Duodenal mucosa (tissue), 2 donors: ENCODE data around the gene KDM6A.
"Not testable (repeated sequence)": the region's sequence is repeated elsewhere in the genome, so short reads cannot be mapped to it uniquely, and the experiment has no call there.

Source experiments
- H3K27ac ChIP-seq: one replicate; pipeline ENCODE4 v1.7.0; 2013; ENCODE audit warnings: low read depth, low read length
- H3K27me3 ChIP-seq, 2 donors: one replicate each; pipeline ENCODE4 v1.7.0; 2013; ENCODE audit warnings: low read length in 2 of 2, control low read depth in 1 of 2; ENCODE audit not compliant: insufficient read depth in 2 of 2, control insufficient read depth in 1 of 2
- H3K36me3 ChIP-seq, 2 donors: one replicate each; pipeline ENCODE4 v1.7.0; 2013; ENCODE audit warnings: low read length in 2 of 2, control low read depth in 1 of 2; ENCODE audit not compliant: insufficient read depth in 2 of 2, control insufficient read depth in 1 of 2
- H3K4me1 ChIP-seq, 2 donors: one replicate each; pipeline ENCODE4 v1.7.0; 2013; ENCODE audit warnings: low read length in 2 of 2, control low read depth in 1 of 2; ENCODE audit not compliant: insufficient read depth in 2 of 2, control insufficient read depth in 1 of 2
- H3K4me3 ChIP-seq, 2 donors: one replicate each; pipeline ENCODE4 v1.7.0; 2013; ENCODE audit warnings: low read length in 2 of 2, low read depth in 1 of 2
- H3K9ac ChIP-seq, 2 donors: one replicate each; pipeline ENCODE4 v1.7.0; 2013; ENCODE audit warnings: low read length in 2 of 2, low read depth in 1 of 2
- H3K9me3 ChIP-seq, 2 donors: one replicate each; pipeline ENCODE4 v1.7.0; 2013; ENCODE audit warnings: low read length in 2 of 2, control low read depth in 1 of 2; ENCODE audit not compliant: control insufficient read depth in 1 of 2

KDM6A gene

DNA sequence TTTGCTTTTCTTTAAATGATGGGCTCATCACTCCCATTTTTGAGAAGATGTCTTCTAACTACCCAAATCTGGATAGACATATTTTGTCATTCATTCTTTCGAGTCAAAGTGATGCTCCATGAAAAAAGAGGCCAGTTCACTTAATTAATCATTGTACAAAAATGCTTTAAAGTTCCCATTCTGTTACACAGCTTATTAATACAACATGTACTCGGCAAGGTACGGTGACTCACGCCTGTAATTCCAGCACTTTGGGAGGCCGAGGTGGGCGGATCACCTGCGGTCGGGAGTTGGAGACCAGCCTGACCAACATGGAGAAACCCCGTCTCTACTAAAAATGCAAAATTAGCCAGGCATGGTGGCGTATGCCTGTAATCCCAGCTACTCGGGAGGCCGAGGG lies 67.6 kb downstream of the KDM6A start:
- H3K27me3 ChIP-seq, H3K36me3 ChIP-seq, H3K4me1 ChIP-seq, H3K9me3 ChIP-seq, H3K27ac ChIP-seq, H3K9ac ChIP-seq, H3K4me3 ChIP-seq: not testable (repeated sequence)

DNA sequence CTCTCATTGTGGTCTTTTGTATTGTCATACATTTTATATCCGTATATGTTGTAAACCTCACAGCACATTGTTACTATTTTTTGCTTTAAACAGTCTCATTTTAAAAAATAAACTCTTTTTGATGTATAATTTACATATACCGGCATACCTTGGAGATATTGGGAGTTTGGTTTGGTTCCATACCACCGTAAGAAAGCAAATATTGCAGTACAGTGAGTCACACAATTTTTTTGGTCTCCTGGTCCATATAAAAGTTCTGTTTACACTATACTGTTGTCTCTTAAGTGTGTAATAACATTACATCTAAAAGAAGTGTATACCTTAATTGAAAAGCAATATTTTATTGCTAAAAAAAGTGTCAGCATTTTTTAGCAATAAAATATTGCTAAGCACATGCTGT lies 70.0 kb downstream of the KDM6A start:
- no peaks in the 10 kb centered on the region for H3K4me1 ChIP-seq
- H3K9ac ChIP-seq: no peak overlapping the region
- H3K27me3 ChIP-seq: no peaks in the 10 kb centered on the region
- H3K4me3 ChIP-seq: no peak overlapping the region
- no peaks in the 10 kb centered on the region for H3K9me3 ChIP-seq
- no peak overlapping the region for H3K27ac ChIP-seq
- H3K36me3 ChIP-seq: no peaks in the 10 kb centered on the region

DNA sequence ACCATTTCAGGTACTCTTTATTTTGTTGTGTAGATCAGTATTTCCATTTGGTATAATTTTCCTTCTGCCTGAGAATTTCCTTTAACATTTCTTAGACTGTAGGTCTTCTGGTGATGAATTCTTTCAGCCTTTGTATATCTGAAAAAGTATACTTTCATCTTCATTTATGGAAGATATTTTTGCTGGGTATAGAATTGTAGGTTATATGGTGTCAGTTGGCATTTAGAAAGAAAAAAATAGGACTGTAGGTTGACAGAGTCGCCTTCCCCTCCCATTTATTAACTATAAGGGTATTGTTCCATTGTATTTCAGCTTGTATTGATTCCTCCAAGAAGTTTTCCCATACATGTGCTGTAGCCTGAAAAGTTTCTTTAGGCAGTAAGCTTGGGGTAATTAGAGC lies 71.9 kb downstream of the KDM6A start:
- no peaks in the 10 kb centered on the region for H3K36me3 ChIP-seq
- H3K9ac ChIP-seq: no peak overlapping the region
- no peak overlapping the region for H3K4me3 ChIP-seq
- H3K4me1 ChIP-seq: no peaks in the 10 kb centered on the region
- no peaks in the 10 kb centered on the region for H3K9me3 ChIP-seq
- no peak overlapping the region for H3K27ac ChIP-seq
- no peaks in the 10 kb centered on the region for H3K27me3 ChIP-seq

DNA sequence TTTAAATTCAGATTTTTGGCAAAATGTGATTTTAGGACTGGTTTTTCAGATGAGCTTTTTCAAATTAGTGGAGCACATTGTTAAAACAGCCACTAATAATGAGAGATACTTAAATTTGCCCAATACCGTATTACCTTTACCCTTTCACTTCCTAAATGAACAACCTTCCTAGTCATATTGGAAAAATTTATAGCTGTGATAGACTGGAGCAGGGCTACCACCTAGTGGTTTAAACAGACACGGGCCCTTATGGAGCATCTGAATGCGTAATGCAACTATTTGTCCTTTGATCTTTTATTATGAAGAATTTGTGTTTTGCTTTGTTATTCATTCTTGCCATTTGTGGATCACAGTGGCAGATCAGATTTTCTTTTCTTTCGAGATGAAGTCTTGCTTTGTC lies 72.7 kb downstream of the KDM6A start:
- Histone ChIP-seq H3K4me3 (no peak overlapping the region), H3K36me3 (no peaks in the 10 kb centered on the region), H3K27me3 (no peaks in the 10 kb centered on the region), H3K27ac (no peak overlapping the region), H3K9me3 (no peaks in the 10 kb centered on the region), H3K4me1 (no peaks in the 10 kb centered on the region), H3K9ac (no peak overlapping the region)

DNA sequence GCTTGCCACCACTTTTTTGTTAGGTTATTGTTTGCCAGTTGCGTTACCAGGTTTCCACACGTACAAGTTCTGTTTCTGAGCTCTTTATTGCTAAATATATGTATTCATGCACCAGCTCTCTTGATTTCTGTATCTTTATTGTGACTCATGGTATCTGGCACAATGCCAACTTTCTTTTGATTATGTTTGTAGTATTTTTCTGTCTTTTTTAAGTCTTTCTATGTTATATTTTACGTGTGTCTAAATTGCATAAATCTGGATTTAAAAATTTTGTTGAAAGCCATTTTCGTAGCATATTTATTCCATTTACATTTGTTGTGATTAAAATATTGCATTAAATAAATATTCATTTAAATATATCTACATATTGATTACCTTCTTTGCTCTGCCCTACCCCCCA lies 73.8 kb downstream of the KDM6A start:
- Histone ChIP-seq H3K4me3 (no peak overlapping the region), H3K36me3 (no peaks in the 10 kb centered on the region), H3K9ac (no peak overlapping the region), H3K4me1 (no peaks in the 10 kb centered on the region), H3K27ac (no peak overlapping the region), H3K27me3 (no peaks in the 10 kb centered on the region), H3K9me3 (no peaks in the 10 kb centered on the region)

DNA sequence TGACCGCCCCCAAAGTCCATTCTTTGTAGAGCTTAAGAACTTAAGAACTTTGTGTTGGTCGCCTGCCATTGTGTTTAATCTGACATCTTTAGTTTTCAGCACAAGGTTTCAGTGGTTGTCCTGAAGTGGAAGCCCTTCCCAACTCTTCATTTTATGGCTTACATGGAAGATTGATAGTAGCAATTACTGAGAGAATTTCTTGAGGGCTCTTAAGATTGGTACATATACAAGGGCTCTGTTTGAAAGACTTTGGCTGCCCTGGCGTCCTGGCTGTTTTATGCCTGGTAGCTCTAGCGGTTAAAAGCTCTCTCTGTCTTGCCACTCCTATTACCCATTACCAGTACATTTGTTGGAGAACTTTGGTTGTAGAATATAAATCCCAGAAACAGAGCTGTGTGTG lies 75.0 kb downstream of the KDM6A start:
- no peaks in the 10 kb centered on the region for H3K9me3 ChIP-seq
- no peak overlapping the region for H3K27ac ChIP-seq
- no peaks in the 10 kb centered on the region for H3K36me3 ChIP-seq
- H3K4me1 ChIP-seq: no peaks in the 10 kb centered on the region
- no peaks in the 10 kb centered on the region for H3K27me3 ChIP-seq
- H3K9ac ChIP-seq: no peak overlapping the region
- no peak overlapping the region for H3K4me3 ChIP-seq

DNA sequence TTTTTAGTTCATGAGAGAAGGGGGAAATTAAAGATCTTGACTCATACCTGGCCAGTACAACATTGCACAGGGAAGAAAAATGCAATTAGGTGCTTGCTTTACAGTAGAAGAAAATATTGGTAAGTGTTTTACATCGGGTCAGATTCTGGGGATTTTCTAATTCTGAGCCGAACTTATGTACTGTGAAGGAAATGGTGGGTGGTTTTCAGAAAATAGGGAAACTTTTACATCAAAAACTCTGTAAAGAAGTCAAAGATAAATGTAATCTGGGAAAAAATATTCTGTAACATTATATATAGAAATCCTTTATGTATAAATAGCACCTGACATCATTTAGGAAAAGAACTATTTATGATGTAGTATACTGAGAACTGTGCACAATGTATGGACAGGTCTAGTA lies 75.4 kb downstream of the KDM6A start:
- no peaks in the 10 kb centered on the region for H3K4me1 ChIP-seq
- H3K9ac ChIP-seq: no peak overlapping the region
- no peaks in the 10 kb centered on the region for H3K27me3 ChIP-seq
- H3K9me3 ChIP-seq: no peaks in the 10 kb centered on the region
- no peak overlapping the region for H3K27ac ChIP-seq
- no peak overlapping the region for H3K4me3 ChIP-seq
- H3K36me3 ChIP-seq: no peaks in the 10 kb centered on the region

DNA sequence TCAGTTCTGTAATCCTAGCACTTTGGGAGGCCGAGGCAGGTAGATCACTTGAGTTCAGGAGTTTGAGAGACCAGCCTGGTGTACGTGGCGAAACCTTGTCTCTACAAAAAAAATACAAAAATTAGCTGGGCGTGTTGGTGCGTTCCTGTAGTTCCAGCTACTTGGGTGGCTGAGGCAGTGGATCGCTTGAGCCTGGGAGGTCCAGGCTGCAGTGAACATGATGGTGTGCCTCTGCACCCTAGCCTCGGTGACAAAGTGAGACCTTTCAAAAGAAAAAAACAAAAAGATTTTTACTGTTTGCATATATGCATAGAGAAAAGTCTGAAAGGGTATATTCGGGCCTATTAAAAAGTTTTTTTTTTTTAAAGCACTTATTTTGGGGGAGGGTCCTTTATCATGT lies 76.1 kb downstream of the KDM6A start:
- Histone ChIP-seq H3K4me1 (no peaks in the 10 kb centered on the region), H3K36me3 (no peaks in the 10 kb centered on the region), H3K27me3 (no peaks in the 10 kb centered on the region), H3K4me3 (no peak overlapping the region), H3K9me3 (no peaks in the 10 kb centered on the region), H3K27ac (no peak overlapping the region), H3K9ac (no peak overlapping the region)

DNA sequence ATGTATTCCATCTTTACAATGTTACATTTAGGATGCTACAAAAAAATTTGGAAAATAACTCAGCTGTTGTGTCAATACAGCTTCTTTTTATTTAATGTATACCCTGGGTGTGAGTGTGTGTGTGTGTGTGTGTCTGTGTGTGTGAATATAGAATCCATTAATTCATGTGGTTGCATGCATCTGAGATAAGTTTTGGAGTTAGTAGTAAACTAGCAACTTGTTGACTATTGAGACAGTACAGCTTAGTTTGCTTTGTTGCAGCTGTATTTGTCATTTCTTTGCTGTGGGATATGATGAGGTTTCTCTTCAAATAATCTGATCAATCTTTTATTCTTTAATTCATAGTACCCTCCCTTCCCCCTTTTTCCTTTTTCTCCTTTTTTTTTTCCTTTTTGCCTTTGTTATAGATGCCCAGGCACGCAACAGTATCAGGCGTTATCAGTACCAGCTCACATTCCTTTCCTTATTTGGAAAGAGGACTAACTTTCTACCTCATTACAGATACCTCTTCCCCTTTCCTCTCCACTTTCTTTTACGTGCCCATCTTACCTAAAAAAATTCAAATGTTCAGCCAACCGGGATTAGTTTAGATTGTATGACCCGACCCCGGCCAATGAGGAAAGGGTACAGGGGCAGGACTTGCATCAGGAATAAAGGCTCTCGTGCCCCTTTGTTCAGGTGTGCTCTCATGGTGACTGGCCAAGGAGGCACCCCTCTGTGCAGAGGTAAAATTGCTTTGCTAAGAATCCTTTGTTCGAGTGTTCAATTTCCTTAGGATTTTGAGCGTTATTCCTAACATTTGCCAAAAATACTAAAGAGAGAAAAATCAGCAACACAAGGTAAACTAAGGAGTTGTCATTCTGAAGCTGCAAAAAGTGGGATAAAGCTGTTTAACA lies 77.7 kb downstream of the KDM6A start:
- not testable (repeated sequence) for H3K4me1 ChIP-seq, H3K27ac ChIP-seq

DNA sequence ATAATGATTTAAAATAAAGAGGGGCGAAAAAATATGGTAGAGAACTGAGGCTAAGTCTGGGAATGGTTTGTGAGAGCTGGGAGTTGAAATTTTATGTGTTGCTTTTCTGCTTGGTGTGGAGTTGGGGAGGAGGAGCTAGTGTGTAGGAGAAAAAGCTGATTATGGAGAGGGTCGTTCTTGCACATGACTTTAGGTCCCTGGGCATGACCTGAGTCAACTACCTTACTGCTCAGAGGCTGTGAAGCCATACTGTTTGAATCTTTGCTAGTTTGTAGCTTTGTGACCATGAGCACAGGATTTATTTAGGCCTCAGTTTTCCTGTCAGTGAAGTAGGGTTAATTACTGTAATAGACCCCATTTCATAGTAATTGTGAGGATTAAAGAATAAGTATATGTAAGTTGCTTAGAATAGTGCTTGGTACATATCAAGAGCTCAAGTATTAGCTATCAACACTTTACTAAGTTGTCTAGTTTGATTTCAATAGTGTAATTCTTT lies 78.6 kb downstream of the KDM6A start:
- peaks cover 0 to 3% of the 10 kb centered on the region in 2 donors for H3K4me1 ChIP-seq
- no peak overlapping the region for H3K9ac ChIP-seq
- H3K9me3 ChIP-seq: no peaks in the 10 kb centered on the region
- no peak overlapping the region for H3K4me3 ChIP-seq
- H3K27me3 ChIP-seq: no peaks in the 10 kb centered on the region
- H3K27ac ChIP-seq: no peak overlapping the region
- H3K36me3 ChIP-seq: no peaks in the 10 kb centered on the region

More for the DNA sequence above, 77.7 kb downstream of the KDM6A start:
- not testable (repeated sequence) for H3K4me3 ChIP-seq, H3K36me3 ChIP-seq, H3K27me3 ChIP-seq, H3K9ac ChIP-seq, H3K9me3 ChIP-seq
